ENCODE data around the gene MCC.

The MCC gene

GRCh38 chr5:113205807-113206206 lies 282.4 kb downstream of the MCC start:
- no peak overlapping the region for H3K4me3 ChIP-seq (ENCODE audit: low read depth, low read length)
- TF ChIP-seq, protein P1, sequence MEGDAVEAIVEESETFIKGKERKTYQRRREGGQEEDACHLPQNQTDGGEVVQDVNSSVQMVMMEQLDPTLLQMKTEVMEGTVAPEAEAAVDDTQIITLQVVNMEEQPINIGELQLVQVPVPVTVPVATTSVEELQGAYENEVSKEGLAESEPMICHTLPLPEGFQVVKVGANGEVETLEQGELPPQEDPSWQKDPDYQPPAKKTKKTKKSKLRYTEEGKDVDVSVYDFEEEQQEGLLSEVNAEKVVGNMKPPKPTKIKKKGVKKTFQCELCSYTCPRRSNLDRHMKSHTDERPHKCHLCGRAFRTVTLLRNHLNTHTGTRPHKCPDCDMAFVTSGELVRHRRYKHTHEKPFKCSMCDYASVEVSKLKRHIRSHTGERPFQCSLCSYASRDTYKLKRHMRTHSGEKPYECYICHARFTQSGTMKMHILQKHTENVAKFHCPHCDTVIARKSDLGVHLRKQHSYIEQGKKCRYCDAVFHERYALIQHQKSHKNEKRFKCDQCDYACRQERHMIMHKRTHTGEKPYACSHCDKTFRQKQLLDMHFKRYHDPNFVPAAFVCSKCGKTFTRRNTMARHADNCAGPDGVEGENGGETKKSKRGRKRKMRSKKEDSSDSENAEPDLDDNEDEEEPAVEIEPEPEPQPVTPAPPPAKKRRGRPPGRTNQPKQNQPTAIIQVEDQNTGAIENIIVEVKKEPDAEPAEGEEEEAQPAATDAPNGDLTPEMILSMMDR (IDR thresholded peaks at IDR 0.05; ENCODE audit: control insufficient read depth, extremely low read depth, insufficient read depth): peak; percentile 19; the same call in 1 of the 2 replicates
- no peak for DNase-seq (ENCODE audit: low read depth)

GRCh38 chr5:113205323-113205722 lies 282.9 kb downstream of the MCC start:
- DNase-seq (ENCODE audit: low read depth): no peak
- no peak overlapping the region for H3K4me3 ChIP-seq (ENCODE audit: low read depth, low read length)
- TF ChIP-seq, protein P1 (IDR thresholded peaks at IDR 0.05; ENCODE audit: control insufficient read depth, extremely low read depth, insufficient read depth): no peak

DNA sequence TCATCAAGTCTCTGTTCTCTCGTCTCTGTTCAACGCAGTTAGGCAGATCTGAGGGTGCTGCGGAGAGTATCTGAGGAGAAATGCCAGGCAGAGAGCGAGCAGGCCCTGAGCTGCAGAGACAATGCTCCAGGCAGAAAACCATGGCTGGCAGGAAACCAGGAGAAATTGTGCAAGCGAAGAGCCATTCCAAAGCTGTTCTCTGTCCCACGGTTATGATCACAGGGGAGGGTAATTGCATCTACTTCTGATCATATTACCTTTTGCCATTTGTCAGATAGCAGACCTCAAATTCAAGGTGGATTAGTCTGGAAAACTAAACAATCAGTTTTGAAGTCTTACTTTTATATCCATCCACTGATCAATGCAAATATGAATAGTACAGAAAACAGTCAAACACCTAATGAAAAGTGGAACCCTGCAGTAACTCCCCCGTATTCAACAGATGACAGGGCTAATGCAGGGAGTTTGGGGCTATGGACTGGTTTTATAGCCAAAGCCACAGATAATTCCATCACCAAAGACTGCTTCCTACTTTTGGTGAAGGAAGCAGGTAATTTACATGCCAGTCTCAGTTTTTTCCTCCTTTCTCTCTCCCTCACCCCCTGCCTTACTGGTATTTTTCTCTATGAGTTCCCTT lies 283.6 kb downstream of the MCC start:
- DNase-seq (ENCODE audit: low read depth): no peak
- H3K4me3 ChIP-seq (ENCODE audit: low read depth, low read length): no peak overlapping the region
- TF ChIP-seq, protein P1 (IDR thresholded peaks at IDR 0.05; ENCODE audit: control insufficient read depth, extremely low read depth, insufficient read depth): no peak

GRCh38 chr5:113203916-113204315 lies 284.3 kb downstream of the MCC start:
- no peak overlapping the region for H3K4me3 ChIP-seq (ENCODE audit: low read depth, low read length)
- TF ChIP-seq, protein P1 (IDR thresholded peaks at IDR 0.05; ENCODE audit: control insufficient read depth, extremely low read depth, insufficient read depth): no peak
- DNase-seq (ENCODE audit: low read depth): no peak

DNA sequence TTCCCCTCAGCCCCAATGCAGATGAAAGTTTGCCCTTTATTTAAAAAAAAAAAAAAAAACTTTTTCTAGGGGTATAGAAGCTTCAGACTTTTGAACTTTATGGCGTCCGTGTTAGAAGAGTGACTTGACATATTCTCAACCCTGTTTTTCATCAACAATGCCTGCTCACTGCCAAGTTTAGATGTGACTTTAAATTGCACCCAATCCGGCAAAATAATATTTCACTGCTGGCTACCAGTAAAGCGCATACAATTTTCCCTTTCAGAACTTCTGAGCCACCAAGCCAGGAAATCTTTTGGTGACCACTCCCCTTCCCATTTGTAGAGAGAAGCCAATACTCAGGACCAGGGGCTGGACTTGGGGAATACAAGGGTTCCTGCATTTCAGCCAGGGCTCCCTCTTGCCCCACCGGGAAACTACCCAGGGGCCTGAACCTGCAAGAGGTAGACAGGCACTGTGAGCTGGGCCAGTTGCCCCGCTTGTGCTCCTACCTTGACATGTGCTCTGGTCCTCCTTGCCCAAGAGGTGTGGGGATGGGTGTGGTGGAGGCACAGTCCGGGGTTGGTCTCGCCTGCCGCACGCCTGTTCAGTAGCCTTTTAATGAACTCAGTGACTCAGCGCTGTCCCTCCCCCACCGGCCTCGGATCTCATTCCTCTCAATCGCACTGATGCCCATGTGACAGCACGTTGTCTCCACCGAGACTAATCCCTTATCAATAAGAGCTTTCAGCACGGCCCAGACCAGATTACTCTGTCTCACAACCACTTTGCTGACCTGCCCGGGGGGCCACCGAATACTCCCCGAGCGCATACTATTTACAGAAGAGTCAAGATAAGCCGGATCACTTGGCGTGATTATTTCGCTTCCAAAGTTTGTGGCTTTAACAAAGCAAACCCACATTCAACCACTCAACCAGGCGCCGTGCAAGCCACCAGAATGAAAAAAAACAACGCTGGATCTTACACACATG lies 285.2 kb downstream of the MCC start:
- H3K4me3 ChIP-seq (ENCODE audit: low read depth, low read length): no peak overlapping the region
- DNase-seq (ENCODE audit: low read depth): no peak
- TF ChIP-seq, protein P1 (IDR thresholded peaks at IDR 0.05; ENCODE audit: control insufficient read depth, extremely low read depth, insufficient read depth): no peak

- no peak overlapping the region for H3K4me3 ChIP-seq (ENCODE audit: low read depth, low read length)
- no peak for DNase-seq (ENCODE audit: low read depth)
- TF ChIP-seq, protein P1 (IDR thresholded peaks at IDR 0.05; ENCODE audit: control insufficient read depth, extremely low read depth, insufficient read depth): no peak
These were observed 286.0 kb downstream of the MCC start for GRCh38 chr5:113202287-113202686.
